PFSK-1 (cell line): Measurements from ENCODE around the gene E2F4.

Experiments used
- POLR2AphosphoS5 ChIP-seq: IDR thresholded peaks from 2 replicates; pipeline ENCODE4 v1.6.1; 2012; ENCODE audit warnings: low read depth, mild to moderate bottlenecking, control low read depth, low read length, moderate library complexity
- TAF1 ChIP-seq: IDR thresholded peaks from 2 replicates; pipeline ENCODE4 v1.6.1; 2012; ENCODE audit warnings: low read length, control low read depth, borderline replicate concordance; ENCODE audit not compliant: insufficient read depth

DNA sequence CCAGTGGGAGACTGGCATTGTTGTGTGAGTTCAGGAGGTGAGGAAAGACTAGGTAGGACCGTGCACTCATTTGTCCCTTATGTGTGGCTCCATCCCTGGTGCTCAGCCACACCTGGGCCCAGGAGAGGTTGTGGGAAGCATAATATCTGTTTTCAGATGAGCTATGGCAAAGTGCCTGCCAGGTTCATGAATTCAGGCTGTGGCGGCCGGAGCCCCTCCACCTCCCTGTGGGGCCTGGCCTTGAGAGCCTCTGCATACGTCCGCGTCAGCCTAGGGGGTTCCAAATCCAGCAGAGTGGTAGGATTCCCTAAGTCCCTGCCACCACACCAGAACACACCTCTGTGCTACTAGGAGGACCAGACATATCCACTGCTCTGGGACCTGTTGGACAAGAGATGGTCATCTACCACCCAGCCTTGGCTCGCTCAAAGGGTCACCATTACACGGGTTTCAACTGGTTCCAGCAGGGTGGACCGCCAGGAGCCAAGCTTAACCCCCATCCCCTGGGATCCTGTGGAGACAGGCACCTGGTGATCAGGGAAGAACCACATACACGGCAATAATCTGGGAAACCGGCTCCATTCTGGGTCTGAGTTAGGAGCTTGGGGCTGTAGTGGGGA is 43.2 kb upstream of the E2F4 start:
- TF ChIP-seq TAF1 (no peak), POLR2AphosphoS5 (no peak)
